Measurements from ENCODE around the gene SNHG17.
A peak's percentile ranks its signal among the peaks of the same experiment; 100 is the strongest.

DNA sequence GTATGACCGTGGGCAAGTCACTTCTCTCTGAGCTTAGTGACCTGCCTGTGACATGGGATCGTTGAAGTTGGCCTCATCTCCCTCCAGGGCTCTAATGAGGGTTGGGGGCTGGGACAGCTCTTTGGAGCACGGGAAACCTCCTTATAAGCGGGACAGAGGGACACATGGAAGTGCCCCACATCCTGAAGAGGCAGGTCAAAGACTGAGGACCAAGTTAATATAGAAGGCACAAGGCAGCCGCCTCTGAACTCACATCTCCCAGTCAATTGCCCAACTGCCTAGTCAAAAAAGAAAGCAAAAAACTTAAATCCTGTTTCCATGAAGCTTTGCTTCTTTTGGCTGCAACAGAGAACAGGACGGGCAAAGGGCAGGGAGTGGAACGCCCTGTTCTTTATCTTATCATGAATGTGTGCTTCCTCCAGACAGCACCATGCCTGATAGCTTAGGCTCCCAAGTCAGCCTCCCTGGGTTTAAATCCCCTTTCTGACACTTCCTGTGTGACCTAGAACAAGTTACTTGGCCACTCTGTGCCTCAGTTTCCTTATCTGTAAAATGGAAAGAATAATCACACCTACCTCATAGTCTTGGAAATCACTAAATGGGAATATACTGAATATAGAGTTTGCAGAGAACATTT is 61.8 kb downstream of the SNHG17 start:
- TF ChIP-seq, protein P1, sequence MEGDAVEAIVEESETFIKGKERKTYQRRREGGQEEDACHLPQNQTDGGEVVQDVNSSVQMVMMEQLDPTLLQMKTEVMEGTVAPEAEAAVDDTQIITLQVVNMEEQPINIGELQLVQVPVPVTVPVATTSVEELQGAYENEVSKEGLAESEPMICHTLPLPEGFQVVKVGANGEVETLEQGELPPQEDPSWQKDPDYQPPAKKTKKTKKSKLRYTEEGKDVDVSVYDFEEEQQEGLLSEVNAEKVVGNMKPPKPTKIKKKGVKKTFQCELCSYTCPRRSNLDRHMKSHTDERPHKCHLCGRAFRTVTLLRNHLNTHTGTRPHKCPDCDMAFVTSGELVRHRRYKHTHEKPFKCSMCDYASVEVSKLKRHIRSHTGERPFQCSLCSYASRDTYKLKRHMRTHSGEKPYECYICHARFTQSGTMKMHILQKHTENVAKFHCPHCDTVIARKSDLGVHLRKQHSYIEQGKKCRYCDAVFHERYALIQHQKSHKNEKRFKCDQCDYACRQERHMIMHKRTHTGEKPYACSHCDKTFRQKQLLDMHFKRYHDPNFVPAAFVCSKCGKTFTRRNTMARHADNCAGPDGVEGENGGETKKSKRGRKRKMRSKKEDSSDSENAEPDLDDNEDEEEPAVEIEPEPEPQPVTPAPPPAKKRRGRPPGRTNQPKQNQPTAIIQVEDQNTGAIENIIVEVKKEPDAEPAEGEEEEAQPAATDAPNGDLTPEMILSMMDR (IDR thresholded peaks at IDR 0.05 in 8 of 11, conservative IDR thresholded peaks at IDR 0.05 in 3 of 11) = no peak
- TF ChIP-seq POLR2A (IDR thresholded peaks at IDR 0.05) (no peak), POLR2AphosphoS5 (IDR thresholded peaks at IDR 0.05) (peak in 1 of 3 donors; percentile 72)
